ENCODE measurements around the gene AKAP8L.

DNA sequence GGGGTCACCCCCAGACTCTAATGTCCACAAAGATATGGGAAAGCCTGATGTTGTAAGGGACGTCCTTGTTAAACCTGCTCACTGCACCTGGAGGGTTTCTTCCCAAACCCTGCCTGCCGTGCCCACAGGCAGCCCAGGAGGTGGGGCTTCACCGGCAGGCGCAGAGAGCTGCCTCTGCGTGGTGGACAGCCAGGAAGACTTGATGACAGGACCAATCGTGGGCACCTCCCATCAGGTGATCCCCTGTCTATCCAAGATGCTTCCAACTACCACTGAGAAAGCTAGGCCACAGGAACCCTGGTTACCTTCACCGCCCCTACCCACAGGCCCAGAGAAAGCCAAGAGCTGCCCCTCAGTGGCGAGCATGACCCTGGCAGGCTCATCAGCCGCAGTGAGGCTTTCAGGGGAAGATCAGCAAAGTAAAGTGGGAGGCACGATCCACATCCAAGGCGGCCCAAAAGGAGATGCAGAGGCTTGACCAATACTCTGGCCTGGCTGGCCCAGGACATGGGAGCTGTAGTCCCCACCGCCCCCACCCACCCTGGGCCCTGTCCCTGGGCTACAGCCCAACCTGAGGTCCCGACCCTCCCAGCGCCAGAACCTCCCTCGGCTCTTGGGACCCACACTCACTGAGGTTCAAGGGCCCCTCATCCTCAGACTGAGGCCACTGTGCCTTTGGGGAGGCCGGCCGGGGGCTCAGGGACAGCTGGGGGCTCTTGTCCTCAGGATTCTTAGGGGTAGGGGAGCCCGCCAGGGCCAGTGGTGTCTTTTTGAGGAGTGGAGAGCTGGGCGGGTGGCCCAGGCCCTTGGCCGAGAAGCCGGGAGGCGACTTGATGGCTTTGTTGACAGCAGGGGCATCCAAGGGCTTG is 10.4 kb upstream of the AKAP8L start:
- TF ChIP-seq POLR2A (IDR thresholded peaks at IDR 0.05; ENCODE audit: low read depth) (no peak), POLR2AphosphoS5 (IDR thresholded peaks at IDR 0.05) (no peak), EP300 (IDR thresholded peaks at IDR 0.05) (no peak)
- TF ChIP-seq, protein P1, sequence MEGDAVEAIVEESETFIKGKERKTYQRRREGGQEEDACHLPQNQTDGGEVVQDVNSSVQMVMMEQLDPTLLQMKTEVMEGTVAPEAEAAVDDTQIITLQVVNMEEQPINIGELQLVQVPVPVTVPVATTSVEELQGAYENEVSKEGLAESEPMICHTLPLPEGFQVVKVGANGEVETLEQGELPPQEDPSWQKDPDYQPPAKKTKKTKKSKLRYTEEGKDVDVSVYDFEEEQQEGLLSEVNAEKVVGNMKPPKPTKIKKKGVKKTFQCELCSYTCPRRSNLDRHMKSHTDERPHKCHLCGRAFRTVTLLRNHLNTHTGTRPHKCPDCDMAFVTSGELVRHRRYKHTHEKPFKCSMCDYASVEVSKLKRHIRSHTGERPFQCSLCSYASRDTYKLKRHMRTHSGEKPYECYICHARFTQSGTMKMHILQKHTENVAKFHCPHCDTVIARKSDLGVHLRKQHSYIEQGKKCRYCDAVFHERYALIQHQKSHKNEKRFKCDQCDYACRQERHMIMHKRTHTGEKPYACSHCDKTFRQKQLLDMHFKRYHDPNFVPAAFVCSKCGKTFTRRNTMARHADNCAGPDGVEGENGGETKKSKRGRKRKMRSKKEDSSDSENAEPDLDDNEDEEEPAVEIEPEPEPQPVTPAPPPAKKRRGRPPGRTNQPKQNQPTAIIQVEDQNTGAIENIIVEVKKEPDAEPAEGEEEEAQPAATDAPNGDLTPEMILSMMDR (IDR thresholded peaks at IDR 0.05): no peak

Data from esophagus muscularis mucosa (tissue), 4 donors.